NB4 (cell line): ENCODE measurements around the gene CBFA2T3.

Experiments
- DNase-seq: peaks from one replicate; pipeline ENCODE4 v3.0.0; 2010; ENCODE audit warnings: low read depth
- H3K4me3 ChIP-seq: one replicate; pipeline ENCODE4 v1.5.1; 2011; ENCODE audit warnings: mild to moderate bottlenecking, low read depth, low read length, moderate library complexity
- MAX ChIP-seq: IDR thresholded peaks from 2 replicates; pipeline ENCODE4 v1.6.1; 2011; ENCODE audit warnings: low read depth, low read length
- MYC ChIP-seq: IDR thresholded peaks from 2 replicates; pipeline ENCODE4 v1.6.1; 2011; ENCODE audit warnings: low read depth, low read length
- POLR2A ChIP-seq: IDR thresholded peaks from 2 replicates; pipeline ENCODE4 v1.6.1; 2011; ENCODE audit warnings: mild to moderate bottlenecking; ENCODE audit not compliant: insufficient read length; ENCODE audit errors: extremely low read depth
- TF ChIP-seq, protein P1 (sequence below): IDR thresholded peaks from one replicate; pipeline ENCODE4 v1.5.1; 2012; ENCODE audit warnings: low read depth, low read length

CBFA2T3 gene

GRCh38 chr16:88976366-88977017 is 515 bp downstream of the CBFA2T3 start:
- DNase-seq = peak; percentile 56
- TF ChIP-seq MYC (no peak), MAX (no peak), POLR2A (no peak)
- TF ChIP-seq, protein P1, sequence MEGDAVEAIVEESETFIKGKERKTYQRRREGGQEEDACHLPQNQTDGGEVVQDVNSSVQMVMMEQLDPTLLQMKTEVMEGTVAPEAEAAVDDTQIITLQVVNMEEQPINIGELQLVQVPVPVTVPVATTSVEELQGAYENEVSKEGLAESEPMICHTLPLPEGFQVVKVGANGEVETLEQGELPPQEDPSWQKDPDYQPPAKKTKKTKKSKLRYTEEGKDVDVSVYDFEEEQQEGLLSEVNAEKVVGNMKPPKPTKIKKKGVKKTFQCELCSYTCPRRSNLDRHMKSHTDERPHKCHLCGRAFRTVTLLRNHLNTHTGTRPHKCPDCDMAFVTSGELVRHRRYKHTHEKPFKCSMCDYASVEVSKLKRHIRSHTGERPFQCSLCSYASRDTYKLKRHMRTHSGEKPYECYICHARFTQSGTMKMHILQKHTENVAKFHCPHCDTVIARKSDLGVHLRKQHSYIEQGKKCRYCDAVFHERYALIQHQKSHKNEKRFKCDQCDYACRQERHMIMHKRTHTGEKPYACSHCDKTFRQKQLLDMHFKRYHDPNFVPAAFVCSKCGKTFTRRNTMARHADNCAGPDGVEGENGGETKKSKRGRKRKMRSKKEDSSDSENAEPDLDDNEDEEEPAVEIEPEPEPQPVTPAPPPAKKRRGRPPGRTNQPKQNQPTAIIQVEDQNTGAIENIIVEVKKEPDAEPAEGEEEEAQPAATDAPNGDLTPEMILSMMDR = no peak
- H3K4me3 ChIP-seq = peak overlapping the region; percentile 80

DNA sequence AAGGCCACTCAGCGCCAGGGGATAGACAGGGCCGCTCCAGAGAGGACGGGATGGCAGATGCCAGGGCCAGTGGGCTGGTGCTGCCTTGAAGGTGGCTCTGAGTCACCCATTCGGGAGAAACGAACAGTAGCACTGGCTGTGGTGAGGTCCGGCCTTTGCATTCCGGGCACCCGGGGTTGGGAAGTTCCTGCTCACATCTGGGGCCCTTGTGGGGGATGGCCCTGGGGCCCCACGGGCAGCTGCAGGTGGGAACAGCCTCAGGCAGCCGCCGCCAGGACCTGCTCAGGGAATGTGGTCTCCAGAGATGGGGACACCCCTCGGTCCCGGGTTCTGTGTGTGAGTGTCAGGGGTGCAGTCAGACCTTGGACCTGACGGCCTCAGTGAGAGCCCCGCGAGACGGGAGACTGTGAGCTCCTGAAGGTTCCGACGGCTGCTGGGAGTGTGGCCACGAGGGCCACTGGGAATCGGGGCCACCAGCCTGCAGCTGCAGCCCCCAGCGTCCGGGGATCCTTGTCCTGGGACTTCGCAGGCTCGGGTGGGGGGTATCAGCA is 1.4 kb downstream of the CBFA2T3 start:
- peak overlapping the region; percentile 80 for H3K4me3 ChIP-seq
- peak; percentile 74 for DNase-seq
- no peak for TF ChIP-seq MAX
- no peak for TF ChIP-seq POLR2A
- no peak; the same call in 1 of the 2 replicates for TF ChIP-seq MYC
- TF ChIP-seq, protein P1 = no peak

DNA sequence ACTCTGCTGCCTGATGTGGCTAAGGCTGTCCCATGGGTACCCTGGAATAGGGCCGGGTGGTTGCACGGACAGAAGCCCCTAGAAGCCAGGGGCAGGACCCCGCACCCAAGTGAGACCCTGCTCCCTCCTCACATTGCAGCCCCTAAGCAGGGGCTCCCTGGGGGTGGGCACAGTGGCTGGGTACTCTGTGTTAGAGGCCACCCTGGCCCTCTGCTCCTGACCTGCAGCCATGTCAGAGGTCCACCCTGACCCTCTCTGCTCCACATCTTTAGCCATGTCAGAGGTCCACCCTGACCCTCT is 2.1 kb downstream of the CBFA2T3 start:
- TF ChIP-seq, protein P1 = no peak
- TF ChIP-seq POLR2A = no peak
- no peak for TF ChIP-seq MYC
- no peak for TF ChIP-seq MAX
- DNase-seq = no peak
- peak overlapping the region; percentile 80 for H3K4me3 ChIP-seq

- peak overlapping the region; percentile 80 for H3K4me3 ChIP-seq
- DNase-seq = peak; percentile 69
- TF ChIP-seq POLR2A = no peak
- no peak for TF ChIP-seq MAX
- TF ChIP-seq, protein P1 = no peak
- TF ChIP-seq MYC = no peak
Observed at GRCh38 chr16:88974080-88974915, 2.7 kb downstream of the CBFA2T3 start.

- no peak for TF ChIP-seq MYC
- no peak for TF ChIP-seq MAX
- no peak for TF ChIP-seq POLR2A
- TF ChIP-seq, protein P1 = no peak
- H3K4me3 ChIP-seq = peak overlapping the region; percentile 80
- DNase-seq = no peak
Observed at GRCh38 chr16:88973415-88974050, 3.5 kb downstream of the CBFA2T3 start.
